Hypothalamus (tissue), 51 donors: Measurements from ENCODE around the gene RET.

Source experiments
- DNase-seq, 51 donors: peaks; one replicate each; lab custom pipeline; 2025; lab: John Stamatoyannopoulos, UW

RET gene

GRCh38 chr10:43076876-43077420 lies at the start of gene RET:
RET (plus strand) TSS chr10:43077069; CDS start chr10:43077259, 190 bp downstream.
- peak in 8 of 51 donors; percentile 8 to 40 (median 20) for DNase-seq

GRCh38 chr10:43027331-43027955 lies 49.4 kb upstream of the RET start:
- no peak for DNase-seq

GRCh38 chr10:43028143-43028542 lies 48.7 kb upstream of the RET start:
- no peak for DNase-seq

GRCh38 chr10:43029043-43029442 lies 47.8 kb upstream of the RET start:
- no peak for DNase-seq

- no peak for DNase-seq
These were observed 44.3 kb upstream of the RET start for GRCh38 chr10:43032613-43033012.

- DNase-seq, result no peak
These were observed 41.1 kb upstream of the RET start for GRCh38 chr10:43035800-43036199.

GRCh38 chr10:43036481-43037428 lies 40.1 kb upstream of the RET start:
- DNase-seq, result no peak

- no peak for DNase-seq
These were observed 39.4 kb upstream of the RET start for GRCh38 chr10:43037440-43037839.

GRCh38 chr10:43037942-43038782 lies 38.7 kb upstream of the RET start:
- DNase-seq, result no peak

- no peak for DNase-seq
These were observed 37.9 kb upstream of the RET start for GRCh38 chr10:43038783-43039623.

GRCh38 chr10:43039624-43040481 lies 37.0 kb upstream of the RET start:
- DNase-seq, result no peak

GRCh38 chr10:43040482-43041256 lies 36.2 kb upstream of the RET start:
- DNase-seq, result no peak

- no peak for DNase-seq
These were observed 35.2 kb upstream of the RET start for GRCh38 chr10:43041422-43042342.

- no peak for DNase-seq
These were observed 34.1 kb upstream of the RET start for GRCh38 chr10:43042503-43043341.

GRCh38 chr10:43043342-43043772 lies 33.5 kb upstream of the RET start:
- no peak for DNase-seq
